K562 (cell line): ENCODE results near the gene HSD11B1L. TPM values are rescaled to one million over a fixed set of nuclear protein-coding genes. Genes with fewer than 3 reads are reported as not detected.

Experiments used
- ATF7 ChIP-seq: fragments of 450-650 bp; IDR thresholded peaks from 2 replicates; pipeline ENCODE4 v1.7.1; 2014; ENCODE audit warnings: mild to moderate bottlenecking, moderate library complexity
- BCOR ChIP-seq: fragments of 450-650 bp; IDR thresholded peaks from 2 replicates; pipeline ENCODE4 v1.6.1; 2016
- CCNT2 ChIP-seq: IDR thresholded peaks from 2 replicates; pipeline ENCODE4 v1.6.1; 2011; ENCODE audit warnings: borderline replicate concordance, low read depth, mild to moderate bottlenecking, moderate library complexity, mixed read lengths, low read length; ENCODE audit not compliant: insufficient read length; ENCODE audit errors: extremely low read depth
- EP300 ChIP-seq: IDR thresholded peaks from 2 replicates; pipeline ENCODE4 v1.6.1; 2012; ENCODE audit warnings: low read length, improper control_type of control experiment
- ETS2 ChIP-seq: IDR thresholded peaks from 2 replicates; pipeline ENCODE4 v1.6.1; 2016; ENCODE audit warnings: borderline replicate concordance, missing genetic modification characterization, mild to moderate bottlenecking, moderate library complexity, missing compliant biosample characterization; ENCODE audit not compliant: poor library complexity, severe bottlenecking
- MTF1 ChIP-seq: fragments of 250-450 bp; sonication (Bioruptor Pico); IDR thresholded peaks from 2 replicates; pipeline ENCODE4 v1.9.0; 2021; ENCODE audit warnings: moderate library complexity, mild to moderate bottlenecking, inconsistent platforms, borderline replicate concordance
- POLR2AphosphoS2 ChIP-seq: IDR thresholded peaks from 2 replicates; pipeline ENCODE4 v1.6.1; 2012; ENCODE audit warnings: low read length, improper control_type of control experiment
- RBFOX2 ChIP-seq: fragments of 200-400 bp; formaldehyde crosslinking; IDR thresholded peaks from 2 replicates; pipeline ENCODE4 v1.6.1; 2017; ENCODE audit warnings: low read depth, mild to moderate bottlenecking, low read length, moderate library complexity
- SIX5 ChIP-seq, 2 experiments: IDR thresholded peaks; 2 replicates each; pipeline ENCODE4 v1.6.1; 2011; ENCODE audit warnings: low read length in 2 of 2, borderline replicate concordance in 1 of 2, low read depth in 1 of 2, mild to moderate bottlenecking in 1 of 2, moderate library complexity in 1 of 2; ENCODE audit not compliant: insufficient read depth in 1 of 2
- TAF7 ChIP-seq: fragments of 450-650 bp; IDR thresholded peaks from 2 replicates; pipeline ENCODE4 v1.6.1; 2016; ENCODE audit warnings: missing genetic modification characterization, missing compliant biosample characterization
- polyA plus RNA-seq, 8 experiments: library from polyadenylated mRNA; depleted of rRNA in 4 of 8; stranded (reverse) in 5 of 8; unstranded in 3 of 8; fragments of >200 nt; fragmentation: Nextera tagmentation in 2 of 8; fragmentation: Illumina TruSeq in 1 of 8; extraction: Ambion mirVana in 2 of 8; extraction: Trizol in 1 of 8; gene quantifications; 2 replicates each; pipeline versions ENCODE4 v1.2.1 to v1.2.3, GENCODE V29; 2011 to 2014; ENCODE audit warnings: inconsistent platforms in 1 of 8, missing spikeins in 1 of 8
- total RNA-seq, 7 experiments: library from RNA; depleted of rRNA in 6 of 7; stranded (reverse); fragments of >200 nt in 6 of 7; fragmentation: Illumina TruSeq in 2 of 7; extraction: Trizol in 2 of 7; gene quantifications; 2 replicates each; pipeline versions ENCODE4 v1.2.1 to v1.2.3, GENCODE V29; 2011 to 2021; ENCODE audit warnings: low replicate concordance in 1 of 7
- TF ChIP-seq, protein P1 (sequence below): fragments of 450-650 bp; IDR thresholded peaks from 2 replicates; pipeline ENCODE4 v1.6.1; 2016; ENCODE audit warnings: low read depth
- TF ChIP-seq, protein P2 (sequence below): sonication (generic); formaldehyde crosslinking; IDR thresholded peaks from 2 replicates; pipeline ENCODE4 v1.8.1; 2023; ENCODE audit warnings: mild to moderate bottlenecking, missing genetic modification reagents

HSD11B1L gene
- total and polyA plus RNA-seq, 9 of the 15 experiments (the other 6 are each of a cell fraction or from before 2014, with no cell fraction given), result 0.31 to 7.7 (median 2.3) TPM

DNA sequence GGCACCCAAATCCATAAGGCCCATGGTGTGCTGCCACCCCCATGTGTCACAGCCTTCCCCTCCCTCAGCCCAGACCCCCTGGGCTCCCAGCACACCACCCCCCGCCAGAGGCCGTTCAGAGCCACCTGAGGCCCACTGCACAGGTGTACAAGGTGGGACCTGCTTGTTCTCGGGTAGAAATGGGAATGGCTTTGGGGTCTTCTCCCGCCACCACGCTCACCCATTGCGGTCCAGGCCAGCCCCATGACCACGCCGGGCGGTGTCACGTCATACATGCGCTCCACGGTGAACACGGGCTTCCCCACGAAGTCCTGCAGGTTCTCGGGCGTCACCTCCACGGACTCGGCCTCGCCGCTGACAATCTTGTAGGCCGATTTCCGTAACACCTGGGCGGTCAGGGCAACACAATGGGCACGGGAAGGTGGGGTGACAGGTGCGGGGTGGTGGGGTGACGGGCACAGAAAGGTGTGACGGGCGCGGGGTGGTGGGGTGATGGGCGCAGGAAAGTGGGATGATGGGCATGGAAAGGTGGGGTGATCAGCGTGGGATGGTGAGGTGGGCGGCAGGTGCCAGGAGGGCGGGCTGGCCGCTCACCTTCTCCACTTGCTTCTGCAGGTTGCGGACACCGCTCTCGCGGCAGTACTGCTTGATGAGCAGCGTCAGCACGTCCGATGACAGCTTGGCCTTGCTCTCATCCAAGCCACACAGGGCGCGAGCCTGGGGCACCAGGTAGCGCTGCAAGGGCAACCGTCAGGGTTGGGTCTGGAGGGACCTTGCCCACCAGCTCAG is 13.5 kb downstream of the HSD11B1L start (continued):
- TF ChIP-seq, protein P1, sequence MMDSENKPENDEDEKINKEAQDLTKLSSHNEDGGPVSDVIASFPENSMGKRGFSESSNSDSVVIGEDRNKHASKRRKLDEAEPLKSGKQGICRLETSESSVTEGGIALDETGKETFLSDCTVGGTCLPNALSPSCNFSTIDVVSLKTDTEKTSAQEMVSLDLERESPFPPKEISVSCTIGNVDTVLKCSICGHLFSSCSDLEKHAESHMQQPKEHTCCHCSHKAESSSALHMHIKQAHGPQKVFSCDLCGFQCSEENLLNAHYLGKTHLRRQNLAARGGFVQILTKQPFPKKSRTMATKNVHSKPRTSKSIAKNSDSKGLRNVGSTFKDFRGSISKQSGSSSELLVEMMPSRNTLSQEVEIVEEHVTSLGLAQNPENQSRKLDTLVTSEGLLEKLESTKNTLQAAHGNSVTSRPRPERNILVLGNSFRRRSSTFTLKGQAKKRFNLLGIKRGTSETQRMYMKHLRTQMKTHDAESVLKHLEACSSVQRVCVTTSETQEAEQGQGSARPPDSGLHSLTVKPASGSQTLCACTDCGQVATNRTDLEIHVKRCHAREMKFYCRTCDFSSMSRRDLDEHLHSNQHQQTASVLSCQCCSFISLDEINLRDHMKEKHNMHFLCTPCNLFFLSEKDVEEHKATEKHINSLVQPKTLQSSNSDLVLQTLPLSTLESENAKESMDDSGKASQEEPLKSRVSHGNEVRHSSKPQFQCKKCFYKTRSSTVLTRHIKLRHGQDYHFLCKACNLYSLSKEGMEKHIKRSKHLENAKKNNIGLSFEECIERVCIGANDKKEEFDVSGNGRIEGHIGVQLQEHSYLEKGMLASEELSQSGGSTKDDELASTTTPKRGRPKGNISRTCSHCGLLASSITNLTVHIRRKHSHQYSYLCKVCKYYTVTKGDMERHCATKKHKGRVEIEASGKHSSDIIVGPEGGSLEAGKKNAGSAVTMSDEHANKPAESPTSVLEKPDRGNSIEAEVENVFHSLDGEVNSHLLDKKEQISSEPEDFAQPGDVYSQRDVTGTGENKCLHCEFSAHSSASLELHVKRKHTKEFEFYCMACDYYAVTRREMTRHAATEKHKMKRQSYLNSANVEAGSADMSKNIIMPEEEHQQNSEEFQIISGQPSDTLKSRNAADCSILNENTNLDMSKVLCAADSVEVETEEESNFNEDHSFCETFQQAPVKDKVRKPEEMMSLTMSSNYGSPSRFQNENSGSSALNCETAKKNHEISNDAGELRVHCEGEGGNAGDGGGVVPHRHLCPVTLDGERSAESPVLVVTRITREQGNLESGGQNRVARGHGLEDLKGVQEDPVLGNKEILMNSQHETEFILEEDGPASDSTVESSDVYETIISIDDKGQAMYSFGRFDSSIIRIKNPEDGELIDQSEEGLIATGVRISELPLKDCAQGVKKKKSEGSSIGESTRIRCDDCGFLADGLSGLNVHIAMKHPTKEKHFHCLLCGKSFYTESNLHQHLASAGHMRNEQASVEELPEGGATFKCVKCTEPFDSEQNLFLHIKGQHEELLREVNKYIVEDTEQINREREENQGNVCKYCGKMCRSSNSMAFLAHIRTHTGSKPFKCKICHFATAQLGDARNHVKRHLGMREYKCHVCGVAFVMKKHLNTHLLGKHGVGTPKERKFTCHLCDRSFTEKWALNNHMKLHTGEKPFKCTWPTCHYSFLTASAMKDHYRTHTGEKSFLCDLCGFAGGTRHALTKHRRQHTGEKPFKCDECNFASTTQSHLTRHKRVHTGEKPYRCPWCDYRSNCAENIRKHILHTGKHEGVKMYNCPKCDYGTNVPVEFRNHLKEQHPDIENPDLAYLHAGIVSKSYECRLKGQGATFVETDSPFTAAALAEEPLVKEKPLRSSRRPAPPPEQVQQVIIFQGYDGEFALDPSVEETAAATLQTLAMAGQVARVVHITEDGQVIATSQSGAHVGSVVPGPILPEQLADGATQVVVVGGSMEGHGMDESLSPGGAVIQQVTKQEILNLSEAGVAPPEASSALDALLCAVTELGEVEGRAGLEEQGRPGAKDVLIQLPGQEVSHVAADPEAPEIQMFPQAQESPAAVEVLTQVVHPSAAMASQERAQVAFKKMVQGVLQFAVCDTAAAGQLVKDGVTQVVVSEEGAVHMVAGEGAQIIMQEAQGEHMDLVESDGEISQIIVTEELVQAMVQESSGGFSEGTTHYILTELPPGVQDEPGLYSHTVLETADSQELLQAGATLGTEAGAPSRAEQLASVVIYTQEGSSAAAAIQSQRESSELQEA, result no peak
- TF ChIP-seq ATF7 (no peak), ETS2 (tag) (no peak), RBFOX2 (peak; percentile 64), BCOR (no peak), CCNT2 (no peak), EP300 (no peak), SIX5 (IDR thresholded peaks at IDR 0.05; ENCODE audit: borderline replicate concordance in 1 of 2, insufficient read depth in 1 of 2, low read depth in 1 of 2, low read length in 2 of 2) (no peak), MTF1 (CRISPR knock-in tag) (no peak), TAF7 (tag) (no peak), POLR2AphosphoS2 (0 out of 2 replicates have a peak, but pooled peaks have one; percentile 25)
- TF ChIP-seq, protein P2, sequence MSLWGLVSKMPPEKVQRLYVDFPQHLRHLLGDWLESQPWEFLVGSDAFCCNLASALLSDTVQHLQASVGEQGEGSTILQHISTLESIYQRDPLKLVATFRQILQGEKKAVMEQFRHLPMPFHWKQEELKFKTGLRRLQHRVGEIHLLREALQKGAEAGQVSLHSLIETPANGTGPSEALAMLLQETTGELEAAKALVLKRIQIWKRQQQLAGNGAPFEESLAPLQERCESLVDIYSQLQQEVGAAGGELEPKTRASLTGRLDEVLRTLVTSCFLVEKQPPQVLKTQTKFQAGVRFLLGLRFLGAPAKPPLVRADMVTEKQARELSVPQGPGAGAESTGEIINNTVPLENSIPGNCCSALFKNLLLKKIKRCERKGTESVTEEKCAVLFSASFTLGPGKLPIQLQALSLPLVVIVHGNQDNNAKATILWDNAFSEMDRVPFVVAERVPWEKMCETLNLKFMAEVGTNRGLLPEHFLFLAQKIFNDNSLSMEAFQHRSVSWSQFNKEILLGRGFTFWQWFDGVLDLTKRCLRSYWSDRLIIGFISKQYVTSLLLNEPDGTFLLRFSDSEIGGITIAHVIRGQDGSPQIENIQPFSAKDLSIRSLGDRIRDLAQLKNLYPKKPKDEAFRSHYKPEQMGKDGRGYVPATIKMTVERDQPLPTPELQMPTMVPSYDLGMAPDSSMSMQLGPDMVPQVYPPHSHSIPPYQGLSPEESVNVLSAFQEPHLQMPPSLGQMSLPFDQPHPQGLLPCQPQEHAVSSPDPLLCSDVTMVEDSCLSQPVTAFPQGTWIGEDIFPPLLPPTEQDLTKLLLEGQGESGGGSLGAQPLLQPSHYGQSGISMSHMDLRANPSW (CRISPR knock-in tag), result no peak
